Measurements from ENCODE around the gene PDE4D.
"Not testable (repeated sequence)": the region's sequence is repeated elsewhere in the genome, so short reads cannot be mapped to it uniquely, and the experiment has no call there.

The PDE4D gene

GRCh38 chr5:59412428-59412827, 481.1 kb downstream of the PDE4D start:
- Mint-ChIP-seq H3K4me3 (no peak overlapping the region), H3K4me1 (no peaks in the 10 kb centered on the region), H3K9me3 (peaks cover 3% of the 10 kb centered on the region), H3K36me3 (no peaks in the 10 kb centered on the region), H3K27ac (no peak overlapping the region)
- DNase-seq (ENCODE audit: low spot score in 2 of 2) = no peak
- ATAC-seq = no peak

GRCh38 chr5:59408997-59409396, 484.5 kb downstream of the PDE4D start:
- not testable (repeated sequence) for H3K36me3 Mint-ChIP-seq; H3K9me3 Mint-ChIP-seq; H3K4me1 Mint-ChIP-seq; ATAC-seq; H3K4me3 Mint-ChIP-seq; H3K27ac Mint-ChIP-seq; DNase-seq (ENCODE audit: low spot score in 2 of 2)

GRCh38 chr5:59407967-59408366, 485.6 kb downstream of the PDE4D start:
- Mint-ChIP-seq H3K9me3 (peaks cover 6% of the 10 kb centered on the region), H3K36me3 (no peaks in the 10 kb centered on the region), H3K4me1 (no peaks in the 10 kb centered on the region), H3K4me3 (no peak overlapping the region), H3K27ac (no peak overlapping the region)
- DNase-seq (ENCODE audit: low spot score in 2 of 2) (no peak), ATAC-seq (no peak)

GRCh38 chr5:59401637-59402036, 491.9 kb downstream of the PDE4D start:
- DNase-seq (ENCODE audit: low spot score in 2 of 2) (no peak), ATAC-seq (no peak)
- Mint-ChIP-seq H3K9me3 (no peaks in the 10 kb centered on the region), H3K4me3 (no peak overlapping the region), H3K36me3 (no peaks in the 10 kb centered on the region), H3K4me1 (no peaks in the 10 kb centered on the region), H3K27ac (no peak overlapping the region)

- not testable (repeated sequence) for H3K4me3 Mint-ChIP-seq; H3K4me1 Mint-ChIP-seq; H3K9me3 Mint-ChIP-seq; DNase-seq (ENCODE audit: low spot score in 2 of 2); ATAC-seq; H3K27ac Mint-ChIP-seq; H3K36me3 Mint-ChIP-seq
Observed at GRCh38 chr5:59394956-59395355, 498.6 kb downstream of the PDE4D start.

GRCh38 chr5:59393585-59394420, 499.7 kb downstream of the PDE4D start:
- ATAC-seq = no peak

GRCh38 chr5:59391576-59391975, 501.9 kb downstream of the PDE4D start:
- Mint-ChIP-seq H3K27ac (no peak overlapping the region), H3K4me3 (no peak overlapping the region), H3K4me1 (no peaks in the 10 kb centered on the region), H3K9me3 (no peaks in the 10 kb centered on the region), H3K36me3 (no peaks in the 10 kb centered on the region)
- ATAC-seq = no peak
- no peak for DNase-seq (ENCODE audit: low spot score in 2 of 2)

More at GRCh38 chr5:59393585-59394420, 499.7 kb downstream of the PDE4D start:
- H3K4me3 Mint-ChIP-seq = no peak overlapping the region
- no peaks in the 10 kb centered on the region for H3K4me1 Mint-ChIP-seq
- H3K9me3 Mint-ChIP-seq = no peaks in the 10 kb centered on the region
- DNase-seq (ENCODE audit: low spot score in 2 of 2) = no peak
- no peaks in the 10 kb centered on the region for H3K36me3 Mint-ChIP-seq
- H3K27ac Mint-ChIP-seq = no peak overlapping the region

GRCh38 chr5:59390989-59391388, 502.5 kb downstream of the PDE4D start:
- H3K4me1 Mint-ChIP-seq = no peaks in the 10 kb centered on the region
- no peaks in the 10 kb centered on the region for H3K9me3 Mint-ChIP-seq
- no peak for ATAC-seq
- H3K4me3 Mint-ChIP-seq = no peak overlapping the region
- DNase-seq (ENCODE audit: low spot score in 2 of 2) = no peak
- no peak overlapping the region for H3K27ac Mint-ChIP-seq
- no peaks in the 10 kb centered on the region for H3K36me3 Mint-ChIP-seq

GRCh38 chr5:59390074-59390659, 503.4 kb downstream of the PDE4D start:
- H3K27ac Mint-ChIP-seq = no peak overlapping the region
- DNase-seq (ENCODE audit: low spot score in 2 of 2) (no peak), ATAC-seq (no peak)
- no peaks in the 10 kb centered on the region for H3K9me3 Mint-ChIP-seq
- H3K4me1 Mint-ChIP-seq = no peaks in the 10 kb centered on the region
- H3K4me3 Mint-ChIP-seq = no peak overlapping the region
- H3K36me3 Mint-ChIP-seq = no peaks in the 10 kb centered on the region

- no peaks in the 10 kb centered on the region for H3K9me3 Mint-ChIP-seq
- H3K4me3 Mint-ChIP-seq = no peak overlapping the region
- no peaks in the 10 kb centered on the region for H3K36me3 Mint-ChIP-seq
- H3K4me1 Mint-ChIP-seq = no peaks in the 10 kb centered on the region
- no peak overlapping the region for H3K27ac Mint-ChIP-seq
- DNase-seq (ENCODE audit: low spot score in 2 of 2) = no peak
- ATAC-seq = no peak
Observed at GRCh38 chr5:59387127-59387526, 506.4 kb downstream of the PDE4D start.

GRCh38 chr5:59385700-59386099, 507.8 kb downstream of the PDE4D start:
- no peaks in the 10 kb centered on the region for H3K9me3 Mint-ChIP-seq

GRCh38 chr5:59380350-59380951, 513.1 kb downstream of the PDE4D start:
- H3K27ac Mint-ChIP-seq = no peak overlapping the region
- no peak for DNase-seq (ENCODE audit: low spot score in 2 of 2)
- H3K4me3 Mint-ChIP-seq = no peak overlapping the region

More at GRCh38 chr5:59385700-59386099, 507.8 kb downstream of the PDE4D start:
- DNase-seq (ENCODE audit: low spot score in 2 of 2) (no peak), ATAC-seq (no peak)
- no peak overlapping the region for H3K4me3 Mint-ChIP-seq
- no peak overlapping the region for H3K27ac Mint-ChIP-seq
- H3K4me1 Mint-ChIP-seq = no peaks in the 10 kb centered on the region
- H3K36me3 Mint-ChIP-seq = no peaks in the 10 kb centered on the region

GRCh38 chr5:59374036-59374435, 519.5 kb downstream of the PDE4D start:
- not testable (repeated sequence) for H3K27ac Mint-ChIP-seq, H3K36me3 Mint-ChIP-seq, ATAC-seq

More at GRCh38 chr5:59380350-59380951, 513.1 kb downstream of the PDE4D start:
- H3K9me3 Mint-ChIP-seq = no peaks in the 10 kb centered on the region
- no peaks in the 10 kb centered on the region for H3K36me3 Mint-ChIP-seq
- peak; percentile 99 for ATAC-seq
- no peaks in the 10 kb centered on the region for H3K4me1 Mint-ChIP-seq

GRCh38 chr5:59371525-59372127, 521.9 kb downstream of the PDE4D start:
- Mint-ChIP-seq H3K27ac (no peak overlapping the region), H3K4me1 (no peaks in the 10 kb centered on the region), H3K4me3 (no peak overlapping the region), H3K9me3 (peaks cover 7% of the 10 kb centered on the region), H3K36me3 (no peaks in the 10 kb centered on the region)
- ATAC-seq (peak; percentile 75), DNase-seq (ENCODE audit: low spot score in 2 of 2) (no peak)

More at GRCh38 chr5:59374036-59374435, 519.5 kb downstream of the PDE4D start:
- not testable (repeated sequence) for H3K9me3 Mint-ChIP-seq; DNase-seq (ENCODE audit: low spot score in 2 of 2); H3K4me1 Mint-ChIP-seq; H3K4me3 Mint-ChIP-seq

GRCh38 chr5:59368951-59369350, 524.6 kb downstream of the PDE4D start:
- H3K4me1 Mint-ChIP-seq = no peaks in the 10 kb centered on the region
- DNase-seq (ENCODE audit: low spot score in 2 of 2) = no peak
- H3K4me3 Mint-ChIP-seq = no peak overlapping the region
- H3K27ac Mint-ChIP-seq = no peak overlapping the region
- ATAC-seq = no peak
- no peaks in the 10 kb centered on the region for H3K36me3 Mint-ChIP-seq
- peaks cover 5% of the 10 kb centered on the region for H3K9me3 Mint-ChIP-seq

Data from stimulated activated effector memory CD8-positive, alpha-beta T cell treated with anti-CD3 and anti-CD28 coated beads, Interleukin-12 subunit alpha, Interleukin-12 subunit beta, amount 100 ng/mL, for 72 hours (primary cell).